K562 treated with DMSO at 1 percent for 4 hours (cell line): Measurements from ENCODE around the gene SEC62. TPM values are rescaled to one million over a fixed set of nuclear protein-coding genes. Genes with fewer than 3 reads are reported as not detected.

Experiments
- total RNA-seq: library from RNA; unstranded; fragments of 300-600 nt; gene quantifications from 2 replicates; pipeline ENCODE4 v1.2.3, GENCODE V29; 2022; ENCODE audit not compliant: insufficient read depth

Gene SEC62
- total RNA-seq = 36.3 and 39.7 TPM in 2 replicates

GRCh38 chr3:169966428-169966950, at the start of gene SEC62:
SEC62 (plus strand) TSS chr3:169966807; CDS start chr3:169966823, 16 bp downstream.

GRCh38 chr3:170037463-170038433, 71.1 kb downstream of the SEC62 start, which contains the start of gene GPR160:
GPR160 (plus strand) TSS chr3:170037995; CDS start chr3:170083973, 45,978 bp downstream.

Other genes with a start within 250 kb of the SEC62 start
- not detected in 2 replicates for gene TERC, start 201.7 kb upstream of the SEC62 start, total RNA-seq
- not detected in 2 replicates for gene ACTRT3, start 197.2 kb upstream of the SEC62 start, total RNA-seq
- 8.5 and 10.2 TPM in 2 replicates for gene MYNN, start 193.4 kb upstream of the SEC62 start, total RNA-seq
- not detected in 2 replicates for gene LRRIQ4, start 153.9 kb upstream of the SEC62 start, total RNA-seq
- not detected in 2 replicates for gene LRRC34, start 153.9 kb upstream of the SEC62 start, total RNA-seq
- not detected in 2 replicates for gene LRRC31, start 96.9 kb upstream of the SEC62 start, total RNA-seq
- not detected in 2 replicates for gene SAMD7, start 55.2 kb upstream of the SEC62 start, total RNA-seq
- 4.7 and 5.5 TPM in 2 replicates for gene GPR160, start 71.2 kb downstream of the SEC62 start, total RNA-seq
- 16.6 and 16.7 TPM in 2 replicates for gene PHC3, start 214.9 kb downstream of the SEC62 start, total RNA-seq